OCI-LY1 (cell line): ENCODE data around the gene CD3D.

ENCODE experiments used
- H2AFZ ChIP-seq: fragments of 200-600 bp; sonication (generic), shearing (Covaris generic); 2 replicates; pipeline ENCODE4 v1.6.0; 2014; ENCODE audit warnings: antibody characterized with exemption, mild to moderate bottlenecking, low read length
- H3F3A ChIP-seq: fragments of 200-600 bp; sonication (generic), shearing (Covaris generic); 2 replicates; pipeline ENCODE4 v1.6.0; 2014; ENCODE audit warnings: mild to moderate bottlenecking, antibody characterized with exemption, low read length, moderate library complexity; ENCODE audit not compliant: insufficient read depth
- H3K27ac ChIP-seq: fragments of 200-600 bp; sonication (generic); 2 replicates; pipeline ENCODE4 v1.5.1; 2014; ENCODE audit warnings: low read length, mixed run types, mild to moderate bottlenecking, low read depth; ENCODE audit not compliant: poor library complexity, severe bottlenecking
- H3K27me3 ChIP-seq: fragments of 200-600 bp; sonication (generic); 2 replicates; pipeline ENCODE4 v1.6.0; 2014; ENCODE audit warnings: antibody characterized with exemption, mild to moderate bottlenecking, low read length, moderate library complexity; ENCODE audit not compliant: insufficient read depth
- H3K36me3 ChIP-seq: fragments of 200-600 bp; sonication (generic); 2 replicates; pipeline ENCODE4 v1.6.1; 2014; ENCODE audit warnings: mild to moderate bottlenecking, antibody characterized with exemption, low read length, moderate library complexity, mixed read lengths; ENCODE audit not compliant: insufficient read depth
- H3K4me1 ChIP-seq: fragments of 200-600 bp; sonication (generic); 2 replicates; pipeline ENCODE4 v1.5.1; 2014; ENCODE audit warnings: mild to moderate bottlenecking, low read length, moderate library complexity; ENCODE audit not compliant: insufficient read depth, severe bottlenecking
- H3K4me2 ChIP-seq: fragments of 200-600 bp; sonication (generic), shearing (Covaris generic); 2 replicates; pipeline ENCODE4 v1.6.1; 2014; ENCODE audit warnings: low read length
- H3K4me3 ChIP-seq: fragments of 200-600 bp; sonication (generic); 2 replicates; pipeline ENCODE4 v1.5.1; 2014; ENCODE audit warnings: low read length, low read depth, mild to moderate bottlenecking, mixed read lengths; ENCODE audit not compliant: poor library complexity, severe bottlenecking
- H3K79me2 ChIP-seq: fragments of 200-600 bp; shearing (Covaris generic); 2 replicates; pipeline ENCODE4 v1.6.1; 2016; ENCODE audit warnings: mixed run types, low read length, mixed read lengths; ENCODE audit not compliant: insufficient read depth
- H3K9ac ChIP-seq: fragments of 200-600 bp; sonication (generic), shearing (Covaris generic); 2 replicates; pipeline ENCODE4 v1.6.1; 2014; ENCODE audit warnings: mild to moderate bottlenecking, low read length, mixed read lengths
- H3K9me2 ChIP-seq: fragments of 200-600 bp; sonication (generic), shearing (Covaris generic); 2 replicates; pipeline ENCODE4 v1.6.1; 2014; ENCODE audit warnings: low read depth, mild to moderate bottlenecking, low read length, mixed read lengths
- H3K9me3 ChIP-seq: fragments of 200-600 bp; shearing (Covaris generic); 2 replicates; pipeline ENCODE4 v1.6.1; 2014; ENCODE audit warnings: low read length, mixed read lengths
- H4K20me1 ChIP-seq: fragments of 200-600 bp; sonication (generic), shearing (Covaris generic); 2 replicates; pipeline ENCODE4 v1.6.0; 2016; ENCODE audit warnings: mild to moderate bottlenecking, low read length; ENCODE audit not compliant: insufficient read depth
- CTCF ChIP-seq: fragments of 200-600 bp; sonication (generic), shearing (Covaris generic); IDR thresholded peaks from 2 replicates; pipeline ENCODE4 v1.5.1; 2017; ENCODE audit warnings: mild to moderate bottlenecking, antibody characterized with exemption, low read length, moderate library complexity, mixed read lengths
- EZH2 ChIP-seq: fragments of 200-600 bp; sonication (generic), shearing (Covaris generic); IDR thresholded peaks from 2 replicates; pipeline ENCODE4 v1.8.0; 2017; ENCODE audit warnings: borderline replicate concordance, mixed run types, mild to moderate bottlenecking, antibody characterized with exemption, low read length, moderate library complexity, mixed read lengths

The CD3D gene

GRCh38 chr11:118341815-118342489 lies 553 bp downstream of the CD3D start:
- peak overlapping the region; percentile 38 for H3K4me2 ChIP-seq
- no peak overlapping the region for H2AFZ ChIP-seq
- no peak for TF ChIP-seq CTCF
- TF ChIP-seq EZH2: no peak
- H3K79me2 ChIP-seq: no peaks in the 10 kb centered on the region
- H3K4me3 ChIP-seq: peak overlapping the region; percentile 47
- H3K9me2 ChIP-seq: no peaks in the 10 kb centered on the region
- no peaks in the 10 kb centered on the region for H4K20me1 ChIP-seq
- H3K4me1 ChIP-seq: peaks cover 61% of the 10 kb centered on the region
- peak overlapping the region; percentile 75 for H3K27ac ChIP-seq
- H3K36me3 ChIP-seq: no peaks in the 10 kb centered on the region
- H3K9me3 ChIP-seq: no peaks in the 10 kb centered on the region
- H3K9ac ChIP-seq: peak overlapping the region; percentile 41; the same call in 1 of the 2 replicates
- no peaks in the 10 kb centered on the region for H3K27me3 ChIP-seq
- no peaks in the 10 kb centered on the region for H3F3A ChIP-seq

DNA sequence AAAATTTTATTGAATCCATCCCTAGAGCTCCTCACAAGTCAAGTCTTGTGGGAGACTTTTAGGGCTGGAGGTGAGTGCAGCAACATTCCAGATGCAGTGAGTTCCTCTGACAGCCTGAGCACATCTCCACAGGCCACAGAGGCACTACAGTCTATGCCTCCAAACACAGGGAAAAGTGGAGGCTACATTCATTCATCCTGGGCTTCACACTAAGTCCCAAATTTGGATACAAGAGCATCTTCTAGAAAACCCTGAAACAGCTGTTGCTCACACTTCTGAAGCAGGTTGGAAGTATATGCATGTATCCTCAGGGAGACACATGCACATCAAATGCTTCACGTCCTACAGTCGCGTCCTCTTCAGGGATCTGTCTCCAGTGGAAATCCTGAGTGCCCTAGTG lies 1.2 kb downstream of the CD3D start:
- Histone ChIP-seq H3K27me3 (no peaks in the 10 kb centered on the region), H3K9ac (no peak overlapping the region; the same call in 1 of the 2 replicates), H3K4me1 (peaks cover 61% of the 10 kb centered on the region), H3K4me2 (peak overlapping the region; percentile 38; the same call in 1 of the 2 replicates), H3K27ac (no peak overlapping the region), H3F3A (no peaks in the 10 kb centered on the region), H3K79me2 (no peaks in the 10 kb centered on the region), H3K4me3 (peak overlapping the region; percentile 47), H4K20me1 (no peaks in the 10 kb centered on the region), H3K9me3 (no peaks in the 10 kb centered on the region), H3K9me2 (no peaks in the 10 kb centered on the region), H3K36me3 (no peaks in the 10 kb centered on the region), H2AFZ (no peak overlapping the region)
- TF ChIP-seq CTCF (no peak), EZH2 (no peak)

DNA sequence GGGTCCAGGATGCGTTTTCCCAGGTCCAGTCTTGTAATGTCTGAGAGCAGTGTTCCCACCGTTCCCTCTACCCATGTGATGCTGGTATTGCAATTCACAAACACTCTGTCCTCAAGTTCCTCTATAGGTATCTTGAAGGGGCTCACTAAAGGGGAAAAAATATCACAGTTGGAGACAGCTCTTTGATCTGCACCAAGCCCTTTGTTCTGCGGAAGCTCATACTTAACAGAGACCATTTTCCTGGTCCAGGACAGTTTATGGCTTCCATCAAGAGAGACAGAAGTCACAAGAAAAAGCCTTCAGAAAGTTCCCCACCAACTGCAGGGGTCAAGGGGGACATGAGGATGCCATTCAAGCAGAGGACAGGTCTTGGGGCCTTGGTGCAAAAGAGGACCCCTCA lies 2.1 kb downstream of the CD3D start:
- Histone ChIP-seq H2AFZ (no peak overlapping the region), H3K36me3 (no peaks in the 10 kb centered on the region), H3K4me1 (peaks cover 61% of the 10 kb centered on the region), H3K9me3 (no peaks in the 10 kb centered on the region), H3K27me3 (no peaks in the 10 kb centered on the region), H3K4me3 (no peak overlapping the region), H3K4me2 (no peak overlapping the region), H3F3A (no peaks in the 10 kb centered on the region), H3K27ac (no peak overlapping the region), H4K20me1 (no peaks in the 10 kb centered on the region), H3K9ac (no peak overlapping the region), H3K9me2 (no peaks in the 10 kb centered on the region), H3K79me2 (no peaks in the 10 kb centered on the region)
- no peak for TF ChIP-seq EZH2
- TF ChIP-seq CTCF: no peak
